H1 (cell line): ENCODE measurements around the gene IL5. TPM values are rescaled to one million over a fixed set of nuclear protein-coding genes. Genes with fewer than 3 reads are reported as not detected.

Source experiments
- BCL11A ChIP-seq, 2 experiments: IDR thresholded peaks; one replicate each; pipeline ENCODE4 v1.6.1; 2011; ENCODE audit warnings: low read depth in 2 of 2, low read length in 2 of 2, mild to moderate bottlenecking in 2 of 2
- CBX8 ChIP-seq: fragments of 300-800, 300-1000 bp; sonication (generic); IDR thresholded peaks from 2 replicates; pipeline ENCODE4 v1.7.1; 2016; ENCODE audit warnings: low read depth, low read length, borderline replicate concordance
- CHD1 ChIP-seq: IDR thresholded peaks from 2 replicates; pipeline ENCODE4 v1.6.1; 2012; ENCODE audit warnings: low read depth, low read length, improper control_type of control experiment
- EP300 ChIP-seq, 2 experiments: IDR thresholded peaks; 1 replicate in 1 of 2; 2 replicates in 1 of 2; pipeline ENCODE4 v1.6.1; 2011 to 2012; ENCODE audit warnings: low read depth in 2 of 2, low read length in 2 of 2, mild to moderate bottlenecking in 2 of 2, borderline replicate concordance in 1 of 2, inconsistent platforms in 1 of 2, moderate library complexity in 1 of 2
- HDAC2 ChIP-seq, 2 experiments: fragments of 300-600 bp in 1 of 2; sonication (generic) in 1 of 2; IDR thresholded peaks; 2 replicates each; pipeline ENCODE4 v1.6.1; 2011 to 2012; ENCODE audit warnings: low read depth in 2 of 2, low read length in 2 of 2, mild to moderate bottlenecking in 2 of 2, moderate library complexity in 2 of 2, borderline replicate concordance in 1 of 2, inconsistent platforms in 1 of 2
- PHF8 ChIP-seq: fragments of 200-600 bp; sonication (generic); conservative IDR thresholded peaks from 2 replicates; pipeline ENCODE4 v1.7.1; 2012; ENCODE audit warnings: low read depth, mild to moderate bottlenecking, inconsistent platforms, low read length, moderate library complexity
- RXRA ChIP-seq: IDR thresholded peaks from 2 replicates; pipeline ENCODE4 v1.6.1; 2011; ENCODE audit warnings: low read depth, mild to moderate bottlenecking, low read length, moderate library complexity; ENCODE audit not compliant: insufficient read depth
- polyA plus RNA-seq, 7 experiments: library from polyadenylated mRNA; depleted of rRNA in 3 of 7; stranded (reverse) in 5 of 7; unstranded in 2 of 7; fragments of >200 nt in 5 of 7; fragments of 200-250 nt in 2 of 7; gene quantifications; 1 replicate in 5 of 7; 2 replicates in 1 of 7; 4 replicates in 1 of 7; pipeline versions ENCODE4 v1.2.1 to v1.2.3, GENCODE V29; 2011 to 2013; ENCODE audit warnings: missing spikeins in 2 of 7, mixed read lengths in 2 of 7
- total RNA-seq: library from RNA; stranded (reverse); fragmentation: NEBNext Ultra II Directional; extraction: Animal tissue kit (Norgen Biotek cat#: 25700); gene quantifications from 2 replicates; pipeline ENCODE4 v1.2.1, GENCODE V29; 2021
- TF ChIP-seq, protein P1 (sequence below): fragments of 300-600 bp; sonication (generic); IDR thresholded peaks from 2 replicates; pipeline ENCODE4 v1.7.1; 2012; ENCODE audit warnings: low read length, moderate library complexity, mild to moderate bottlenecking, inconsistent platforms; ENCODE audit not compliant: insufficient replicate concordance

The IL5 gene
- total and polyA plus RNA-seq, 2 of the 8 experiments (the other 6 are each of a cell fraction or from before 2014, with no cell fraction given), result not detected

DNA sequence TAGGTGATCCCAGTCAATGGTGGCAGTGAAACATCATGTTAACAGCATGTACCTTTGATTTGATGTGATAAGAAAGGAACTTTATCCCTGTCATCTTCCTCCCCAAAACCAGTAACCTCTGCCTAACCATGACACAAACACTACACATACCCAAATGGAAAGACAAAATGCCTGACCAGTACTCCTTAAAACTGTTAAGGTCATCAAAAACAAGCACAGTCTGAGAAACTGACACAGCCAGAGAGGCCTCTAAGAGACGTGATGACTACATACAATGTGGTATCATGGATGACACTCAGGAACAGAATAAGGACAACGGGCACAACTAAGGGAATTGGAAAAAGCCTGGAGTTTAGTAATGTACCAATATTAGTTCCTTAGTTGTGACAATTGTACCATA is 3.9 kb upstream of the IL5 start (continued):
- TF ChIP-seq, protein P1, sequence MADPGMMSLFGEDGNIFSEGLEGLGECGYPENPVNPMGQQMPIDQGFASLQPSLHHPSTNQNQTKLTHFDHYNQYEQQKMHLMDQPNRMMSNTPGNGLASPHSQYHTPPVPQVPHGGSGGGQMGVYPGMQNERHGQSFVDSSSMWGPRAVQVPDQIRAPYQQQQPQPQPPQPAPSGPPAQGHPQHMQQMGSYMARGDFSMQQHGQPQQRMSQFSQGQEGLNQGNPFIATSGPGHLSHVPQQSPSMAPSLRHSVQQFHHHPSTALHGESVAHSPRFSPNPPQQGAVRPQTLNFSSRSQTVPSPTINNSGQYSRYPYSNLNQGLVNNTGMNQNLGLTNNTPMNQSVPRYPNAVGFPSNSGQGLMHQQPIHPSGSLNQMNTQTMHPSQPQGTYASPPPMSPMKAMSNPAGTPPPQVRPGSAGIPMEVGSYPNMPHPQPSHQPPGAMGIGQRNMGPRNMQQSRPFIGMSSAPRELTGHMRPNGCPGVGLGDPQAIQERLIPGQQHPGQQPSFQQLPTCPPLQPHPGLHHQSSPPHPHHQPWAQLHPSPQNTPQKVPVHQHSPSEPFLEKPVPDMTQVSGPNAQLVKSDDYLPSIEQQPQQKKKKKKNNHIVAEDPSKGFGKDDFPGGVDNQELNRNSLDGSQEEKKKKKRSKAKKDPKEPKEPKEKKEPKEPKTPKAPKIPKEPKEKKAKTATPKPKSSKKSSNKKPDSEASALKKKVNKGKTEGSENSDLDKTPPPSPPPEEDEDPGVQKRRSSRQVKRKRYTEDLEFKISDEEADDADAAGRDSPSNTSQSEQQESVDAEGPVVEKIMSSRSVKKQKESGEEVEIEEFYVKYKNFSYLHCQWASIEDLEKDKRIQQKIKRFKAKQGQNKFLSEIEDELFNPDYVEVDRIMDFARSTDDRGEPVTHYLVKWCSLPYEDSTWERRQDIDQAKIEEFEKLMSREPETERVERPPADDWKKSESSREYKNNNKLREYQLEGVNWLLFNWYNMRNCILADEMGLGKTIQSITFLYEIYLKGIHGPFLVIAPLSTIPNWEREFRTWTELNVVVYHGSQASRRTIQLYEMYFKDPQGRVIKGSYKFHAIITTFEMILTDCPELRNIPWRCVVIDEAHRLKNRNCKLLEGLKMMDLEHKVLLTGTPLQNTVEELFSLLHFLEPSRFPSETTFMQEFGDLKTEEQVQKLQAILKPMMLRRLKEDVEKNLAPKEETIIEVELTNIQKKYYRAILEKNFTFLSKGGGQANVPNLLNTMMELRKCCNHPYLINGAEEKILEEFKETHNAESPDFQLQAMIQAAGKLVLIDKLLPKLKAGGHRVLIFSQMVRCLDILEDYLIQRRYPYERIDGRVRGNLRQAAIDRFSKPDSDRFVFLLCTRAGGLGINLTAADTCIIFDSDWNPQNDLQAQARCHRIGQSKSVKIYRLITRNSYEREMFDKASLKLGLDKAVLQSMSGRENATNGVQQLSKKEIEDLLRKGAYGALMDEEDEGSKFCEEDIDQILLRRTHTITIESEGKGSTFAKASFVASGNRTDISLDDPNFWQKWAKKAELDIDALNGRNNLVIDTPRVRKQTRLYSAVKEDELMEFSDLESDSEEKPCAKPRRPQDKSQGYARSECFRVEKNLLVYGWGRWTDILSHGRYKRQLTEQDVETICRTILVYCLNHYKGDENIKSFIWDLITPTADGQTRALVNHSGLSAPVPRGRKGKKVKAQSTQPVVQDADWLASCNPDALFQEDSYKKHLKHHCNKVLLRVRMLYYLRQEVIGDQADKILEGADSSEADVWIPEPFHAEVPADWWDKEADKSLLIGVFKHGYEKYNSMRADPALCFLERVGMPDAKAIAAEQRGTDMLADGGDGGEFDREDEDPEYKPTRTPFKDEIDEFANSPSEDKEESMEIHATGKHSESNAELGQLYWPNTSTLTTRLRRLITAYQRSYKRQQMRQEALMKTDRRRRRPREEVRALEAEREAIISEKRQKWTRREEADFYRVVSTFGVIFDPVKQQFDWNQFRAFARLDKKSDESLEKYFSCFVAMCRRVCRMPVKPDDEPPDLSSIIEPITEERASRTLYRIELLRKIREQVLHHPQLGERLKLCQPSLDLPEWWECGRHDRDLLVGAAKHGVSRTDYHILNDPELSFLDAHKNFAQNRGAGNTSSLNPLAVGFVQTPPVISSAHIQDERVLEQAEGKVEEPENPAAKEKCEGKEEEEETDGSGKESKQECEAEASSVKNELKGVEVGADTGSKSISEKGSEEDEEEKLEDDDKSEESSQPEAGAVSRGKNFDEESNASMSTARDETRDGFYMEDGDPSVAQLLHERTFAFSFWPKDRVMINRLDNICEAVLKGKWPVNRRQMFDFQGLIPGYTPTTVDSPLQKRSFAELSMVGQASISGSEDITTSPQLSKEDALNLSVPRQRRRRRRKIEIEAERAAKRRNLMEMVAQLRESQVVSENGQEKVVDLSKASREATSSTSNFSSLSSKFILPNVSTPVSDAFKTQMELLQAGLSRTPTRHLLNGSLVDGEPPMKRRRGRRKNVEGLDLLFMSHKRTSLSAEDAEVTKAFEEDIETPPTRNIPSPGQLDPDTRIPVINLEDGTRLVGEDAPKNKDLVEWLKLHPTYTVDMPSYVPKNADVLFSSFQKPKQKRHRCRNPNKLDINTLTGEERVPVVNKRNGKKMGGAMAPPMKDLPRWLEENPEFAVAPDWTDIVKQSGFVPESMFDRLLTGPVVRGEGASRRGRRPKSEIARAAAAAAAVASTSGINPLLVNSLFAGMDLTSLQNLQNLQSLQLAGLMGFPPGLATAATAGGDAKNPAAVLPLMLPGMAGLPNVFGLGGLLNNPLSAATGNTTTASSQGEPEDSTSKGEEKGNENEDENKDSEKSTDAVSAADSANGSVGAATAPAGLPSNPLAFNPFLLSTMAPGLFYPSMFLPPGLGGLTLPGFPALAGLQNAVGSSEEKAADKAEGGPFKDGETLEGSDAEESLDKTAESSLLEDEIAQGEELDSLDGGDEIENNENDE, result no peak
- TF ChIP-seq HDAC2 (IDR thresholded peaks at IDR 0.05; ENCODE audit: borderline replicate concordance in 1 of 2, low read depth in 2 of 2, low read length in 2 of 2) (no peak), PHF8 (no peak), BCL11A (IDR thresholded peaks at IDR 0.05; ENCODE audit: low read depth in 2 of 2, low read length in 2 of 2) (no peak), CHD1 (no peak), RXRA (no peak), EP300 (IDR thresholded peaks at IDR 0.05; ENCODE audit: borderline replicate concordance in 1 of 2, low read depth in 2 of 2, low read length in 2 of 2) (no peak), CBX8 (no peak)
